CD14-positive monocyte (primary cell): Measurements from ENCODE around the gene PARP11. TPM values are rescaled to one million over a fixed set of nuclear protein-coding genes. Genes with fewer than 3 reads are reported as not detected.
"Not testable (repeated sequence)": the region's sequence is repeated elsewhere in the genome, so short reads cannot be mapped to it uniquely, and the experiment has no call there.

Source experiments
- DNase-seq, 3 donors: peaks; one replicate each; pipeline ENCODE4 v3.0.0-alpha.2; 2011 to 2022
- H2AFZ ChIP-seq: 2 replicates; pipeline ENCODE4 v1.6.0; 2012; ENCODE audit warnings: mild to moderate bottlenecking, low read depth, low read length, inconsistent platforms; ENCODE audit not compliant: insufficient read depth, poor library complexity, severe bottlenecking
- H3K27ac ChIP-seq, 2 donors: 1 replicate in 1 of 2; 2 replicates in 1 of 2; pipeline ENCODE4 v1.5.1; 2012 to 2013; ENCODE audit warnings: low read length in 2 of 2, control low read depth in 1 of 2, inconsistent platforms in 1 of 2, low read depth in 1 of 2, mild to moderate bottlenecking in 1 of 2
- H3K27me3 ChIP-seq, 2 donors: one replicate each; pipeline versions ENCODE4 v1.6.0 to v1.6.1; 2011 to 2013; ENCODE audit warnings: low read length in 2 of 2; ENCODE audit not compliant: control insufficient read depth in 2 of 2, insufficient read depth in 2 of 2
- H3K36me3 ChIP-seq, 2 donors: replicated peaks in 1 of 2; 1 replicate in 1 of 2; 2 replicates in 1 of 2; pipeline versions ENCODE4 v1.5.1 to v1.6.1; 2012 to 2013; ENCODE audit warnings: low read length in 2 of 2, control low read depth in 1 of 2, inconsistent platforms in 1 of 2, mild to moderate bottlenecking in 1 of 2; ENCODE audit not compliant: insufficient read depth in 2 of 2, control insufficient read depth in 1 of 2
- H3K4me1 ChIP-seq, 2 donors: 1 replicate in 1 of 2; 2 replicates in 1 of 2; pipeline versions ENCODE4 v1.5.1 to v1.6.1; 2012 to 2013; ENCODE audit warnings: low read length in 2 of 2, control low read depth in 1 of 2, inconsistent platforms in 1 of 2, mild to moderate bottlenecking in 1 of 2, moderate library complexity in 1 of 2; ENCODE audit not compliant: insufficient read depth in 2 of 2, control insufficient read depth in 1 of 2
- H3K4me2 ChIP-seq: replicated peaks from 2 replicates; pipeline ENCODE3; 2012; ENCODE audit warnings: low read length, moderate library complexity, mild to moderate bottlenecking; ENCODE audit not compliant: poor library complexity, severe bottlenecking; ENCODE audit errors: extremely low read depth
- H3K4me3 ChIP-seq, 3 experiments: fragments of 200-600 bp in 1 of 3; sonication (generic) in 1 of 3; replicated peaks in 1 of 3; 1 replicate in 2 of 3; 2 replicates in 1 of 3; pipeline ENCODE4 v1.5.1; 2011 to 2013; ENCODE audit warnings: low read length in 3 of 3, mild to moderate bottlenecking in 3 of 3, control low read depth in 2 of 3, low read depth in 2 of 3, inconsistent platforms in 1 of 3, moderate library complexity in 1 of 3
- H3K79me2 ChIP-seq: 2 replicates; pipeline ENCODE4 v1.6.0; 2012; ENCODE audit warnings: mild to moderate bottlenecking, control low read depth, inconsistent platforms, low read length, moderate library complexity; ENCODE audit not compliant: insufficient read depth
- H3K9ac ChIP-seq: 2 replicates; pipeline ENCODE4 v1.6.0; 2017; ENCODE audit warnings: low read length, mild to moderate bottlenecking; ENCODE audit not compliant: insufficient read depth, poor library complexity, severe bottlenecking
- H3K9me3 ChIP-seq, 2 donors: replicated peaks in 1 of 2; 1 replicate in 1 of 2; 2 replicates in 1 of 2; pipeline versions ENCODE4 v1.5.1 to v1.6.1; 2012 to 2013; ENCODE audit warnings: low read length in 2 of 2, control low read depth in 1 of 2; ENCODE audit not compliant: control insufficient read depth in 1 of 2, insufficient read depth in 1 of 2
- H4K20me1 ChIP-seq: 2 replicates; pipeline ENCODE4 v1.6.0; 2012; ENCODE audit warnings: mild to moderate bottlenecking, low read length, control low read depth, moderate library complexity; ENCODE audit not compliant: insufficient read depth
- H3K27ac Mint-ChIP-seq, 7 donors: one replicate each; pipeline ENCODE4 v1.8.0; 2020; ENCODE audit warnings: mild to moderate bottlenecking in 7 of 7, mixed read lengths in 7 of 7, moderate library complexity in 6 of 7, inconsistent platforms in 2 of 7
- H3K27me3 Mint-ChIP-seq, 3 donors: one replicate each; pipeline ENCODE4 v1.8.0; 2021 to 2022; ENCODE audit warnings: low read depth in 3 of 3, mild to moderate bottlenecking in 3 of 3, mixed read lengths in 3 of 3, moderate library complexity in 3 of 3, inconsistent platforms in 1 of 3
- H3K36me3 Mint-ChIP-seq, 2 donors: one replicate each; pipeline ENCODE4 v1.8.0; 2020; ENCODE audit warnings: mixed read lengths in 2 of 2, inconsistent platforms in 1 of 2, mild to moderate bottlenecking in 1 of 2
- H3K4me1 Mint-ChIP-seq: one replicate; pipeline ENCODE4 v1.8.0; 2020; ENCODE audit warnings: mild to moderate bottlenecking, mixed read lengths
- H3K4me3 Mint-ChIP-seq, 2 donors: one replicate each; pipeline ENCODE4 v1.8.0; 2020; ENCODE audit warnings: mild to moderate bottlenecking in 2 of 2, mixed read lengths in 2 of 2, moderate library complexity in 1 of 2
- H3K9me3 Mint-ChIP-seq, 7 donors: one replicate each; pipeline ENCODE4 v1.8.0; 2020 to 2022; ENCODE audit warnings: mixed read lengths in 7 of 7, mild to moderate bottlenecking in 6 of 7, moderate library complexity in 6 of 7, inconsistent platforms in 2 of 7
- WGBS: methylation state at CpG from one replicate; pipeline ENCODE4 v1.1.5; 2013; ENCODE audit warnings: missing lambda C conversion rate; ENCODE audit not compliant: insufficient coverage; 5-methylcytosine and 5-hydroxymethylcytosine counted together
- intact Hi-C, 2 donors: fragments of 100-400 bp; cut with micrococcal nuclease; formaldehyde crosslinking; loops; one replicate each; pipeline versions ENCODE4 v1.15.0 to v1.15.1; 2023
- polyA plus RNA-seq, 3 donors: library from polyadenylated mRNA; depleted of rRNA in 1 of 3; unstranded in 2 of 3; stranded (reverse) in 1 of 3; fragments of 300-500 nt in 2 of 3; fragments of >200 nt in 1 of 3; fragmentation: Illumina TruSeq in 2 of 3; gene quantifications; 1 replicate in 2 of 3; 2 replicates in 1 of 3; pipeline ENCODE4 v1.2.3, GENCODE V29; 2012 to 2021
- TF ChIP-seq, protein P1 (sequence below): fragments of 200-600 bp; IDR thresholded peaks from one replicate; pipeline ENCODE4 v1.8.0; 2022; ENCODE audit warnings: antibody characterized with exemption, mild to moderate bottlenecking

The PARP11 gene
- polyA plus RNA-seq, 3 donors: 3.2 to 6.2 (median 5.4) TPM

DNA sequence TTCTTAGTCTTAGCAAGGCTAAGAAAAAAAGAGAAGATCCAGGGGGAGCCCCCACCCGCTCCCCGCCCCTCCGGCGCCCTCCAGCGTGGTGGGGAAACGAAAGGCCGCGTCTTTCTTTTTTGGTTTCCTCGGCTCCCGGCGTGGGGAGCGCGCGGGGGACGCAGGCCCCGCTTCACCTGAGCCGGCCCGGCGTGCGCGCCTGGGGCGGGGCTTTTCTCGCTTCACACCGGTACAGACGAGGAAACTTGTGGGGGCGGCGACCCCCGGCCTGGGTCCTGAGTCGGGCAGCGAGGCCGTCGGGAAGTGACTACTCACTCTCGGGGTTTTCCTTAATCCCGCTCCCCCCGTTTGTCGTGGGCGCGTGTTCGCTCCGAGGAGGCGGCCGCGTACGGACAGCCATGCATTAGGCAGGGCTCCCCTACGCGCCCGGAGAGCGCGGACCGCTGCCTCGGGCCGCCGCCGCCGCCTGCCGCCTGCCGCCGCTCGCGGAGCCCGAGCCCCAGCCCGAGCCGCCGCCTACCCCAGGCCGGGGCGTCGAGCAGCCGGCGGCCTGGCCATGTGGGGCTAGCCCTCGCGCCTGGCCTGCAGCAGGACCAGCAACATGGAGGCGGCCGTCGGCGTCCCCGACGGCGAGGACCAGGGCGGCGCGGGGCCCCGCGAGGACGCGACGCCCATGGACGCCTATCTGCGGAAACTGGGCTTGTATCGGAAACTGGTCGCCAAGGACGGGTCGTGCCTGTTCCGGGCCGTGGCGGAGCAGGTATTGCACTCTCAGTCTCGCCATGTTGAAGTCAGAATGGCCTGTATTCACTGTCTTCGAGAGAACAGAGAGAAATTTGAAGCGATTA lies 34.3 kb downstream of the PARP11 start:
- H3K9ac ChIP-seq, H3K27me3 Mint-ChIP-seq, H3K9me3 Mint-ChIP-seq, H3K9me3 ChIP-seq, intact Hi-C loops, H3K27me3 ChIP-seq, H3K27ac ChIP-seq: not testable (repeated sequence)
- peaks cover 5 to 23% of the 10 kb centered on the region in 2 donors for H3K4me1 ChIP-seq
- peak overlapping the region; percentile 68 for H3K4me2 ChIP-seq
- Mint-ChIP-seq H3K4me1 (peaks cover 33% of the 10 kb centered on the region), H3K36me3 (peaks cover 30 to 45% of the 10 kb centered on the region in 2 donors), H3K27ac (peak overlapping the region in 1 of 7 donors; percentile 58), H3K4me3 (peak overlapping the region; percentile 68 to 77)
- peak overlapping the region; percentile 9 to 65 (median 18) for H3K4me3 ChIP-seq
- peak in 1 of 3 donors; percentile 37 for DNase-seq
- WGBS: 74% methylated on average over 81 of the region's 98 CpGs
- peak overlapping the region; percentile 52 for H2AFZ ChIP-seq
- peaks cover 29% of the 10 kb centered on the region for H3K79me2 ChIP-seq
- peaks cover 2 to 11% of the 10 kb centered on the region in 2 donors for H3K36me3 ChIP-seq
- peaks cover 20% of the 10 kb centered on the region for H4K20me1 ChIP-seq

DNA sequence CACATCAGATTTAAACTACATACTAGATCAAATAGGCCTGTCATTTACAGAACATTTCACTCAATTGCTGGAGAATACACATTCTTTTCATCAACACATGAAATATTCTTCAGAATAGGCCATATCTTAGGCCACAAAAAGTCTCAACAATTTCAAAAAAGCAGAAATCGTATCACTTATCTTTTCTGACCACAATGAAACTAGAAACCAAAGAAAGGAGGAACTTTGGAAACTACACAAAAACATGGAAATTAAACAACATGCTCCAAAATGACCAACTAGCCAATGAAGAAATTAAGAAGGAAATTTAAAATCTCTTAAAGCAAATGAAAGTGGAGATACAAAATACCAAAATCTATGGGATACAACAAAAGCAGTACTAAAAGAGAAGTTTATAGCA lies 35.1 kb downstream of the PARP11 start:
- Mint-ChIP-seq H3K4me3 (peak overlapping the region; percentile 68 to 77), H3K27ac (peak overlapping the region; percentile 0 to 83 (median 72)), H3K9me3 (peaks cover 0 to 2% (median 0%) of the 10 kb centered on the region in 7 donors), H3K4me1 (peaks cover 33% of the 10 kb centered on the region), H3K27me3 (peaks cover 0 to 4% (median 2%) of the 10 kb centered on the region in 3 donors), H3K36me3 (peaks cover 29 to 38% of the 10 kb centered on the region in 2 donors)
- no peaks in the 10 kb centered on the region for H3K27me3 ChIP-seq
- peak; percentile 4 to 58 (median 16) for DNase-seq
- no peak overlapping the region for H3K9ac ChIP-seq
- H3K9me3 ChIP-seq: no peaks in the 10 kb centered on the region
- no peak overlapping the region for H3K27ac ChIP-seq
- H3K4me3 ChIP-seq: peak overlapping the region in 2 of 3 experiments; percentile 18 to 65
- peaks cover 5 to 23% of the 10 kb centered on the region in 2 donors for H3K4me1 ChIP-seq
- intact Hi-C loops: no loop called here
- H3K4me2 ChIP-seq: peak overlapping the region; percentile 68
- peaks cover 26% of the 10 kb centered on the region for H4K20me1 ChIP-seq
- peaks cover 2 to 11% of the 10 kb centered on the region in 2 donors for H3K36me3 ChIP-seq
- H2AFZ ChIP-seq: no peak overlapping the region
- WGBS: no CpG with 5 or more reads among the region's 1 CpG
- TF ChIP-seq, protein P1, sequence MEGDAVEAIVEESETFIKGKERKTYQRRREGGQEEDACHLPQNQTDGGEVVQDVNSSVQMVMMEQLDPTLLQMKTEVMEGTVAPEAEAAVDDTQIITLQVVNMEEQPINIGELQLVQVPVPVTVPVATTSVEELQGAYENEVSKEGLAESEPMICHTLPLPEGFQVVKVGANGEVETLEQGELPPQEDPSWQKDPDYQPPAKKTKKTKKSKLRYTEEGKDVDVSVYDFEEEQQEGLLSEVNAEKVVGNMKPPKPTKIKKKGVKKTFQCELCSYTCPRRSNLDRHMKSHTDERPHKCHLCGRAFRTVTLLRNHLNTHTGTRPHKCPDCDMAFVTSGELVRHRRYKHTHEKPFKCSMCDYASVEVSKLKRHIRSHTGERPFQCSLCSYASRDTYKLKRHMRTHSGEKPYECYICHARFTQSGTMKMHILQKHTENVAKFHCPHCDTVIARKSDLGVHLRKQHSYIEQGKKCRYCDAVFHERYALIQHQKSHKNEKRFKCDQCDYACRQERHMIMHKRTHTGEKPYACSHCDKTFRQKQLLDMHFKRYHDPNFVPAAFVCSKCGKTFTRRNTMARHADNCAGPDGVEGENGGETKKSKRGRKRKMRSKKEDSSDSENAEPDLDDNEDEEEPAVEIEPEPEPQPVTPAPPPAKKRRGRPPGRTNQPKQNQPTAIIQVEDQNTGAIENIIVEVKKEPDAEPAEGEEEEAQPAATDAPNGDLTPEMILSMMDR: no peak
- peaks cover 29% of the 10 kb centered on the region for H3K79me2 ChIP-seq
